Stimulated activated CD8-positive, alpha-beta memory T cell treated with anti-CD3 and anti-CD28 coated beads, Interleukin-2, amount 100 ng/mL, for 1 hour (primary cell): Measurements from ENCODE around the gene HTR3C.

ENCODE experiments used
- DNase-seq, 2 donors: peaks; one replicate each; pipeline ENCODE4 v3.0.0-alpha.2; 2020; ENCODE audit warnings: low read depth in 2 of 2

HTR3C gene

DNA sequence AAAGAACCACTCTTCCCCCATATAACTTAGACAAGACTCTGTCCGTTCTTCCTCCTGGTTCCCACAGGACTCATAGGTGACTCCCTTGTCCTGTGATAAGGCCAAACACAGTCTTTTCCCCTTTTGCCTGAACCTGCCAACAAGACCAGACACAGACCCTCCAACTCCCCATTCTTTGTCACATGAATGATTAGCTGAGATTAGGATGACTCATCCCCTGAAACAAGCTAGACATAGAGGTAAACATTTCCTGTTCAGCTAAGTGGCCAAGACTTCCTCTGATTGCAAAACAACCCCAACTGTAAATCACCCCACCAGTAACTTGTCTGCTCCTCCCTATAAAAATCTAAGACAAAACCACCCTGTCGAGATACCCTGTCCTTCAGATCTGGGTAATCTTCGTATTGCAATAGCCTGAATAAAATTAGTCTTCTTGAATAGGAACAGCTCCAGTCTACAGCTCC is 32.6 kb downstream of the HTR3C start:
- DNase-seq: no peak

DNA sequence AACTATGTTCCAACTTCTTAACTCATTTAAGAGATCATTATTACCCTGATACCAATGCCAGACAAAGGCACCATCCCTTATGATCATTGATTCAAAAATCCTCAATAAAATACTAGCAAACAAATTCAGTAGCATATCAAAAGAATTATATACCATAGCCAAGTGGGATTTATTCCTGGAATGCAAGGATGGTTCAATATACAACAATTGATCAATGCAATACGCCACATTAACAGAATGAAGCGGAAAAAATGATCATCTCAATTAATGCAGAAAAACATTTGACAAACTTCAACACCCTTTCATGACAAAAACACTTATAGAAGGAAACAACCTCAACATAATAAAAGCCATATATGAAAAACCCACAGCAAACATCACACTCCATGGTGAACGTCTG is 39.4 kb downstream of the HTR3C start:
- no peak for DNase-seq

DNA sequence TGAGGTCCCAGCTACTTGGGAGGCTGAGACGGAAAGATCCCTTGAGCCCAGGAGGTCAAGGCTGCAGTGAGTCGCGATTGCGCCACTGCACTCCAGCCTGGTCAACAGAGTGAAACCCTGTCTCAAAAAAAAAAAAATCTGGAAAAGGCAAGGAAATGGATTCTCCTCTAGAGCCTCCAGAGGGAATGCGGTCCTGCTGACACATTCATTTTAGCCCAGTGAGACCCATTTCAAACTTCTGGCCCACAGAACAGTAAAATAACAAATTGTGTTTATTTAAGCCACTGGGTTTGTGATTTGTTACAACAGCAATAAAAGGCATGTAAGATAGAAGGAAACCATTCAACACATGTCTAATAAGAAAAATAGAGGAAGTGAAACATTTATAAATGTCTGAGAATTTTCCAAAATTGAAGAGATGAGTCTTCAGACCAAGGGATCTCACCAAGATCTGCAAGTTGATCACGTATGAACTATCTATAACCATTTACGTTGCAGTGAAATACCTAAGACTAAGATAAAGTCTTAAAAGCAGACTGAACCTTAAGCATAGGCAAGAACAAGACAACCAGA is 44.0 kb downstream of the HTR3C start, which contains the start of gene HTR3E:
Gene HTR3E, plus strand, starts transcription at position 254 of the 573 bp plus-strand sequence. CDS start 466 bp downstream, outside the sequence.
- no peak for DNase-seq

DNA sequence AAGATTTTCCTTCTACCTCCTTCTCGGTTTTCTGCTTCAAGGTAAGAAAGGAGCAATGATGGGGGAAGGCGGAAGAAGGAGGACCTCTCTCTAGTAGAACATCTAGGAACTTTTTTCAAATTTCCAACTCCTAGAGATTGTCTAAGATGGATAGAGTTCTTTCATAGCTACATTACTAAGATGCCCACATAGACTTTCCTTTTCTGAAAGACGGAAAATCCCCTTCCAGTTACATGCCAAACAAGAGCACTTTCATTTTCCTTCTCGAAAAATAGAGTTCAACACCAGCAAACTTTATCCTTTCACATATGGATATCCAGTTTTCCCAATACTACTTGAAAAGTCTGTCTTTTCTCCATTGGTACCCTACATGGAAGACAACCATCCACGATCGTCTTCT is 44.7 kb downstream of the HTR3C start:
- DNase-seq: no peak

DNA sequence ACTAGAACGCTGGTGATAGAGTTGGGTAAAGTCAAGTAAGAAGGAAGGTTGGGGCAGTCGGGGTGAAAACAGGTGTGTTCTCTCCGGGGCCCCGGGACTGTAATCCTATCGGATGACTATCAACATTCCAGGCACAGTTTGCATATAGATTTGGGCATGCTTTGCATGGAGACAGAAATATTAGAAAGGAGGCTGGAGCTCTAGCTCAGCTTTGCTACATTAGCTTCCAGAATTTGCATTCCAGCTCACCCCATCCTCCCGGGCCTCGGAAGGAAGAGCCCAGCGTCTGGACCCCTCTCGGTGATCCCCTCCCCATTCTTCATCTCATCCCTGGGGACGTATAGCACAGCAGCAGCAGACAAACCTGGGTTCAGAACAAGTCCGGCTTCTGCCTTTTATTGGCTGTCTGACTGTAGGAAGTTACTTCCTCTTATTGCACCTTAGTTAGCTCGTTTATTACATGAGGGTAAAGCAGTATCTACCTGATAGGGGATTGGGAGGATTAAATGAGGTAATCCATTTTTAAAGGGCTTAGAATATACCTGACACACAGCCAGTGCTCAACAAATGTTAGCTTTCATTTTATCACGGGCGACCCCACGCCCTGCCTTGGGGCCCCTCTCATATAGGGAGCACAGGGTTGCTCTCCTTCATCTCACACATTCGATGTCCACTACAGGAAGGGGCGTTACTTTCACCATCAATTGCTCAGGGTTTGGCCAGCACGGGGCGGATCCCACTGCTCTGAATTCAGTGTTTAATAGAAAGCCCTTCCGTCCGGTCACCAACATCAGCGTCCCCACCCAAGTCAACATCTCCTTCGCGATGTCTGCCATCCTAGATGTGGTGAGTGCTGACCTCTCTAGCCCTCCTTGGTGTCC is 47.2 kb downstream of the HTR3C start:
- DNase-seq: no peak
